ENCODE results near the gene VIPR1. TPM values are rescaled to one million over a fixed set of nuclear protein-coding genes. Genes with fewer than 3 reads are reported as not detected.

Gene VIPR1
- total RNA-seq, 1 experiment from 2014 or later: 9.4 TPM

DNA sequence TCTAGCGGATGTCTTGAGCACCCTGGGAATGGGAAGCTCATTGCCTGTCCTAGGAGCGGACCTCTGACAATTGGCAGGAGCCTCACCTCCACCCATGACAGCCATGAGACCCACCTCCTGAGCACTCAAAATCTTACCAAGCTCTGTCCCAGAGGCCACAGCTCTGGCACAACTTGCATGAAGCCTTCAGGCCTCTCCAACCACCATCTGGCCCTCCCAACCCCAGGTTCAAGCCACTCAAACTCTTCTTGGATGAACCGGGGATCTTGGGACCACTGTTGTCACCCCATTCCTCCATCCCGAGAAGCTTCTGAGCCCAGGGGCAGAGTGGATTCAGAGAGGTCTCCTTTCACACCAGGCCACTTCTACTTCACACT lies 1.5 kb downstream of the VIPR1 start:
- peak overlapping the region; percentile 75 for H3K4me3 Mint-ChIP-seq

DNA sequence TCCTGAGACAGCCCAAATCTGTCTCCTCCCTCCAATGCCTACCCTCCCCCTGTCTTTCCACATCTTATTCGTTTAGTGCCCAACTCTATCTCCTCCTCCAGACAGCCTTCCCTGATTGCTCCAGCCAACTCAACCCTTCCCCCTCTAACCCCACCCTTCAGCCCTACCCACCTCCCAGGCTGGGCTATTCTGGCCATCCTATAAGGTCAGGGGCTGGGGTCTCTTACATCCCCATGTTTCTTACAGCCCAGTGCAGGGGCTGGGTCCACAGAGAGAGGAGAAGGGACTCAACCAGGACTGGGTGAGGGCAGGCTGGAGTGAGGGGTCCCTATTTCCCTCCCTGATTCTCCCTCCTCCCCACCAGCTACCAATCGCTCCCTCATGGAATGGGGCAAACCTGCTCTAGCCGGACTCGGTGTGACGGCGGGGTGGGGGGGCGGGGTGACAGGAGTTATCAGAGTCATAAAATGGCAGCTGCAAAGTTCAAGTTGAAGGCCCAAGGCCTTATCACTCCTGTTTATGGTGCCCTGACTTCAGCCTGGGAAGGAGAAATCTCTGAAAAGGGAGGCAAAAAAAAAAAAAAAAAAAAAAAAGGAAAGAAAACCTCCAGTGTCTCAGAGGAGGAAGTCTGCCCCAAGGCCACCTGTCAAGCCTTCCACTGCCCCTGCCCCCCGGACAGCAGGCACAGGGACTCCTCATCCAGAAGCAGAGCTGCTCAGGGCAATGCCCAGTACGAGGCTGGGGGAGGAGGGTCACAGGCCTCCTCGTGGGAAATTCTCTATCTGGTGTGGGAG lies 2.1 kb downstream of the VIPR1 start:
- ATAC-seq: no peak
- Mint-ChIP-seq H3K36me3 (no peaks in the 10 kb centered on the region), H3K4me3 (peak overlapping the region; percentile 75), H3K9me3 (no peaks in the 10 kb centered on the region), H3K27ac (no peak overlapping the region), H3K4me1 (peaks cover 49% of the 10 kb centered on the region), H3K27me3 (ENCODE audit: low read depth) (peaks cover 47% of the 10 kb centered on the region)
- POLR2A ChIA-PET: interaction anchor here (0.6 to 0.7 kb wide), 2 partner anchors 239 to 403 kb away, joined by 4 read pairs; no protein-coding TSS in a partner anchor
- no peak for DNase-seq (ENCODE audit: low spot score)
- TF ChIP-seq NR1H2 (CRISPR knock-in tag; IDR thresholded peaks at IDR 0.05) (no peak), ELF4 (CRISPR knock-in tag; IDR thresholded peaks at IDR 0.05; ENCODE audit: low read depth) (no peak), ZNF396 (CRISPR knock-in tag; IDR thresholded peaks at IDR 0.05; ENCODE audit: borderline replicate concordance) (no peak), ZNF219 (CRISPR knock-in tag; IDR thresholded peaks at IDR 0.05; ENCODE audit: borderline replicate concordance) (no peak)
- CTCF ChIA-PET: interaction anchor here (1.2 to 4.2 kb wide), 2 partner anchors 32 to 43 kb away, joined by 3 to 42 read pairs; no protein-coding TSS in a partner anchor

More for the DNA sequence above, 1.5 kb downstream of the VIPR1 start:
- TF ChIP-seq, protein P1, sequence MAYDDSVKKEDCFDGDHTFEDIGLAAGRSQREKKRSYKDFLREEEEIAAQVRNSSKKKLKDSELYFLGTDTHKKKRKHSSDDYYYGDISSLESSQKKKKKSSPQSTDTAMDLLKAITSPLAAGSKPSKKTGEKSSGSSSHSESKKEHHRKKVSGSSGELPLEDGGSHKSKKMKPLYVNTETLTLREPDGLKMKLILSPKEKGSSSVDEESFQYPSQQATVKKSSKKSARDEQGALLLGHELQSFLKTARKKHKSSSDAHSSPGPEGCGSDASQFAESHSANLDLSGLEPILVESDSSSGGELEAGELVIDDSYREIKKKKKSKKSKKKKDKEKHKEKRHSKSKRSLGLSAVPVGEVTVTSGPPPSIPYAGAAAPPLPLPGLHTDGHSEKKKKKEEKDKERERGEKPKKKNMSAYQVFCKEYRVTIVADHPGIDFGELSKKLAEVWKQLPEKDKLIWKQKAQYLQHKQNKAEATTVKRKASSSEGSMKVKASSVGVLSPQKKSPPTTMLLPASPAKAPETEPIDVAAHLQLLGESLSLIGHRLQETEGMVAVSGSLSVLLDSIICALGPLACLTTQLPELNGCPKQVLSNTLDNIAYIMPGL (CRISPR knock-in tag; IDR thresholded peaks at IDR 0.05): no peak
- no peaks in the 10 kb centered on the region for H3K9me3 Mint-ChIP-seq
- POLR2A ChIA-PET: interaction anchor here (0.6 kb wide), 1 partner anchor 240 kb away, joined by 4 read pairs; no protein-coding TSS in a partner anchor
- H3K27ac Mint-ChIP-seq: no peak overlapping the region
- CTCF ChIA-PET: interaction anchor here (1.2 to 4.2 kb wide), 2 partner anchors 32 to 43 kb away, joined by 3 to 42 read pairs; no protein-coding TSS in a partner anchor
- peaks cover 50% of the 10 kb centered on the region for H3K27me3 Mint-ChIP-seq (ENCODE audit: low read depth)
- no peak for ATAC-seq
- H3K4me1 Mint-ChIP-seq: peaks cover 49% of the 10 kb centered on the region
- no peaks in the 10 kb centered on the region for H3K36me3 Mint-ChIP-seq
- no peak for DNase-seq (ENCODE audit: low spot score)

DNA sequence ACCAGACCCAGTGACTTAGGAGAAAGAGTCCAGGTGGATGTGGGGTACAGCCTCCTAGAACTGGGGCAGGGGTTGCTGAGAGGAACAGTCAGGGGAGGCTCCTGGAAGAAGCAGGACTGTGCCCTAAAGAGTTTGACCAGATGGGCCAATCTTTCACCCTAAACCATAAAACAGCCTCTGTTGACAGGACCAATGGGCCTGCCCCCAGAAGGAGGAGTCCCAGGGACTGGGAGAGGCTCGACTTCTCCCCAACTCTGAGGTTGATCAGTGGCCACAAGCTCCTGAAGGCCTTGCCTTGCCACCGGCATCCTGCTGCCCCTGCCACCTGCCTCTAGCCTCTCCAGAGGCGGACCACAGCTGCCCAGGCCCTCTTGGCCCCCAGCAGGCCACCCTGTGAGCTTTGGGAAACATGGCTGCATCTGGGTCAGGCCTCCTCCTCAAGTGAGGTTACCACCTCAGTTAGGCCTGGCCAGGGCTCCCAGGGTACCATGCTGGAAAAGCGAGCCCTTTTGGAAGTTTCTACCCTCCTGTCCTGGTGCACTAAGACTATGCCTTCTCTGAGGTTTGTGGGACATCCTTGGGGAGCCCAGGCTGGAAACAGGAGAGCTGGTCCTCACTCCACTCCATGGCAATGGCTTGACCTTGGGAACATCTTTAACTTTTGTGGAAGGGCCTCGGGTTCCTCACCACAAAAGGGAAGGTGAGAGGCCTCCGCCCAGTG lies 2.8 kb downstream of the VIPR1 start:
- H3K27me3 Mint-ChIP-seq (ENCODE audit: low read depth): peaks cover 43% of the 10 kb centered on the region
- CTCF ChIA-PET: no interaction called here
- no peak for TF ChIP-seq ZNF263 (CRISPR knock-in tag; IDR thresholded peaks at IDR 0.05; ENCODE audit: low read depth)
- DNase-seq (ENCODE audit: low spot score) (no peak), ATAC-seq (no peak)
- H3K9me3 Mint-ChIP-seq: no peaks in the 10 kb centered on the region
- no peaks in the 10 kb centered on the region for H3K36me3 Mint-ChIP-seq
- peaks cover 46% of the 10 kb centered on the region for H3K4me1 Mint-ChIP-seq
- no peak overlapping the region for H3K4me3 Mint-ChIP-seq
- POLR2A ChIA-PET: no interaction called here
- no peak overlapping the region for H3K27ac Mint-ChIP-seq

DNA sequence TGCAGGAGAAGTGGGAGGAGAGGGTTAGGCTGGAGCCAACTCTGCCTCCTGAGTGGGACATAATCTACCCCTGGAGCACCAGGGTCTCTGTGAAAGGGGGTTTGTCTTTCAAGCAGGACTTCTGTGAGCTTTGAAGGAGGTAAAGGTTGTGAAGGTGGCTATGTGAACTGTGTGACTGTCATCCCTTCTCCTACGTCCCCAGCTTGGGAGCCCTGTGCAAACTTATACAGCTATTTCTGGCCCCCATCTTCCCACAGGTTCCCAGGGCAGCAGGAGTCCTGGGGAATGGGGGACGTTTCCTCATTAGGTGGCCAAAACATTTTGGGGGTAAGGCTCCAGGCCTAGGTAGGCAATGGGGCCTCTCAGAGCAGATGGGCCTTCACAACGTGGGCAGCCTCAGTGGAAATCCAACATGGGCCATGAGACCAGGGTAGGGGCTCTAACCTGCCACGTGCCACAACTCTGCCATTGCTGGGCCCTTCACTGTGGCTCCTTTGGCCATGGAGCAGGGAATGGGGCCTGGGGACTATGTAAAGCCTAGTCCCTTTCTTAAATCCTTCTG lies 3.5 kb downstream of the VIPR1 start:
- Mint-ChIP-seq H3K4me1 (peaks cover 43% of the 10 kb centered on the region), H3K36me3 (no peaks in the 10 kb centered on the region), H3K27ac (no peak overlapping the region), H3K27me3 (ENCODE audit: low read depth) (peaks cover 37% of the 10 kb centered on the region), H3K4me3 (no peak overlapping the region), H3K9me3 (no peaks in the 10 kb centered on the region)
- POLR2A ChIA-PET: no interaction called here
- TF ChIP-seq RORB (CRISPR knock-in tag; IDR thresholded peaks at IDR 0.05): no peak
- no peak for TF ChIP-seq PRRX2 (CRISPR knock-in tag; IDR thresholded peaks at IDR 0.05)
- TF ChIP-seq NR1H2 (CRISPR knock-in tag; IDR thresholded peaks at IDR 0.05): no peak
- TF ChIP-seq FOXJ3 (CRISPR knock-in tag; IDR thresholded peaks at IDR 0.05; ENCODE audit: borderline replicate concordance): no peak
- TF ChIP-seq, protein P2, sequence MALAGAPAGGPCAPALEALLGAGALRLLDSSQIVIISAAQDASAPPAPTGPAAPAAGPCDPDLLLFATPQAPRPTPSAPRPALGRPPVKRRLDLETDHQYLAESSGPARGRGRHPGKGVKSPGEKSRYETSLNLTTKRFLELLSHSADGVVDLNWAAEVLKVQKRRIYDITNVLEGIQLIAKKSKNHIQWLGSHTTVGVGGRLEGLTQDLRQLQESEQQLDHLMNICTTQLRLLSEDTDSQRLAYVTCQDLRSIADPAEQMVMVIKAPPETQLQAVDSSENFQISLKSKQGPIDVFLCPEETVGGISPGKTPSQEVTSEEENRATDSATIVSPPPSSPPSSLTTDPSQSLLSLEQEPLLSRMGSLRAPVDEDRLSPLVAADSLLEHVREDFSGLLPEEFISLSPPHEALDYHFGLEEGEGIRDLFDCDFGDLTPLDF (CRISPR knock-in tag; IDR thresholded peaks at IDR 0.05): no peak
- TF ChIP-seq, protein P3, sequence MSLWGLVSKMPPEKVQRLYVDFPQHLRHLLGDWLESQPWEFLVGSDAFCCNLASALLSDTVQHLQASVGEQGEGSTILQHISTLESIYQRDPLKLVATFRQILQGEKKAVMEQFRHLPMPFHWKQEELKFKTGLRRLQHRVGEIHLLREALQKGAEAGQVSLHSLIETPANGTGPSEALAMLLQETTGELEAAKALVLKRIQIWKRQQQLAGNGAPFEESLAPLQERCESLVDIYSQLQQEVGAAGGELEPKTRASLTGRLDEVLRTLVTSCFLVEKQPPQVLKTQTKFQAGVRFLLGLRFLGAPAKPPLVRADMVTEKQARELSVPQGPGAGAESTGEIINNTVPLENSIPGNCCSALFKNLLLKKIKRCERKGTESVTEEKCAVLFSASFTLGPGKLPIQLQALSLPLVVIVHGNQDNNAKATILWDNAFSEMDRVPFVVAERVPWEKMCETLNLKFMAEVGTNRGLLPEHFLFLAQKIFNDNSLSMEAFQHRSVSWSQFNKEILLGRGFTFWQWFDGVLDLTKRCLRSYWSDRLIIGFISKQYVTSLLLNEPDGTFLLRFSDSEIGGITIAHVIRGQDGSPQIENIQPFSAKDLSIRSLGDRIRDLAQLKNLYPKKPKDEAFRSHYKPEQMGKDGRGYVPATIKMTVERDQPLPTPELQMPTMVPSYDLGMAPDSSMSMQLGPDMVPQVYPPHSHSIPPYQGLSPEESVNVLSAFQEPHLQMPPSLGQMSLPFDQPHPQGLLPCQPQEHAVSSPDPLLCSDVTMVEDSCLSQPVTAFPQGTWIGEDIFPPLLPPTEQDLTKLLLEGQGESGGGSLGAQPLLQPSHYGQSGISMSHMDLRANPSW (CRISPR knock-in tag; conservative IDR thresholded peaks at IDR 0.05; ENCODE audit: low read depth): no peak
- TF ChIP-seq, protein P4, sequence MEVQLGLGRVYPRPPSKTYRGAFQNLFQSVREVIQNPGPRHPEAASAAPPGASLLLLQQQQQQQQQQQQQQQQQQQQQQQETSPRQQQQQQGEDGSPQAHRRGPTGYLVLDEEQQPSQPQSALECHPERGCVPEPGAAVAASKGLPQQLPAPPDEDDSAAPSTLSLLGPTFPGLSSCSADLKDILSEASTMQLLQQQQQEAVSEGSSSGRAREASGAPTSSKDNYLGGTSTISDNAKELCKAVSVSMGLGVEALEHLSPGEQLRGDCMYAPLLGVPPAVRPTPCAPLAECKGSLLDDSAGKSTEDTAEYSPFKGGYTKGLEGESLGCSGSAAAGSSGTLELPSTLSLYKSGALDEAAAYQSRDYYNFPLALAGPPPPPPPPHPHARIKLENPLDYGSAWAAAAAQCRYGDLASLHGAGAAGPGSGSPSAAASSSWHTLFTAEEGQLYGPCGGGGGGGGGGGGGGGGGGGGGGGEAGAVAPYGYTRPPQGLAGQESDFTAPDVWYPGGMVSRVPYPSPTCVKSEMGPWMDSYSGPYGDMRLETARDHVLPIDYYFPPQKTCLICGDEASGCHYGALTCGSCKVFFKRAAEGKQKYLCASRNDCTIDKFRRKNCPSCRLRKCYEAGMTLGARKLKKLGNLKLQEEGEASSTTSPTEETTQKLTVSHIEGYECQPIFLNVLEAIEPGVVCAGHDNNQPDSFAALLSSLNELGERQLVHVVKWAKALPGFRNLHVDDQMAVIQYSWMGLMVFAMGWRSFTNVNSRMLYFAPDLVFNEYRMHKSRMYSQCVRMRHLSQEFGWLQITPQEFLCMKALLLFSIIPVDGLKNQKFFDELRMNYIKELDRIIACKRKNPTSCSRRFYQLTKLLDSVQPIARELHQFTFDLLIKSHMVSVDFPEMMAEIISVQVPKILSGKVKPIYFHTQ (CRISPR knock-in tag; IDR thresholded peaks at IDR 0.05): no peak
- TF ChIP-seq, protein P5, sequence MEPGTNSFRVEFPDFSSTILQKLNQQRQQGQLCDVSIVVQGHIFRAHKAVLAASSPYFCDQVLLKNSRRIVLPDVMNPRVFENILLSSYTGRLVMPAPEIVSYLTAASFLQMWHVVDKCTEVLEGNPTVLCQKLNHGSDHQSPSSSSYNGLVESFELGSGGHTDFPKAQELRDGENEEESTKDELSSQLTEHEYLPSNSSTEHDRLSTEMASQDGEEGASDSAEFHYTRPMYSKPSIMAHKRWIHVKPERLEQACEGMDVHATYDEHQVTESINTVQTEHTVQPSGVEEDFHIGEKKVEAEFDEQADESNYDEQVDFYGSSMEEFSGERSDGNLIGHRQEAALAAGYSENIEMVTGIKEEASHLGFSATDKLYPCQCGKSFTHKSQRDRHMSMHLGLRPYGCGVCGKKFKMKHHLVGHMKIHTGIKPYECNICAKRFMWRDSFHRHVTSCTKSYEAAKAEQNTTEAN (CRISPR knock-in tag; IDR thresholded peaks at IDR 0.05): no peak
- TF ChIP-seq NFE2L1 (CRISPR knock-in tag; IDR thresholded peaks at IDR 0.05): no peak
- DNase-seq (ENCODE audit: low spot score) (peak; percentile 5), ATAC-seq (no peak)
- CTCF ChIA-PET: no interaction called here
